ENCODE measurements around the gene NEDD8.

Gene NEDD8

DNA sequence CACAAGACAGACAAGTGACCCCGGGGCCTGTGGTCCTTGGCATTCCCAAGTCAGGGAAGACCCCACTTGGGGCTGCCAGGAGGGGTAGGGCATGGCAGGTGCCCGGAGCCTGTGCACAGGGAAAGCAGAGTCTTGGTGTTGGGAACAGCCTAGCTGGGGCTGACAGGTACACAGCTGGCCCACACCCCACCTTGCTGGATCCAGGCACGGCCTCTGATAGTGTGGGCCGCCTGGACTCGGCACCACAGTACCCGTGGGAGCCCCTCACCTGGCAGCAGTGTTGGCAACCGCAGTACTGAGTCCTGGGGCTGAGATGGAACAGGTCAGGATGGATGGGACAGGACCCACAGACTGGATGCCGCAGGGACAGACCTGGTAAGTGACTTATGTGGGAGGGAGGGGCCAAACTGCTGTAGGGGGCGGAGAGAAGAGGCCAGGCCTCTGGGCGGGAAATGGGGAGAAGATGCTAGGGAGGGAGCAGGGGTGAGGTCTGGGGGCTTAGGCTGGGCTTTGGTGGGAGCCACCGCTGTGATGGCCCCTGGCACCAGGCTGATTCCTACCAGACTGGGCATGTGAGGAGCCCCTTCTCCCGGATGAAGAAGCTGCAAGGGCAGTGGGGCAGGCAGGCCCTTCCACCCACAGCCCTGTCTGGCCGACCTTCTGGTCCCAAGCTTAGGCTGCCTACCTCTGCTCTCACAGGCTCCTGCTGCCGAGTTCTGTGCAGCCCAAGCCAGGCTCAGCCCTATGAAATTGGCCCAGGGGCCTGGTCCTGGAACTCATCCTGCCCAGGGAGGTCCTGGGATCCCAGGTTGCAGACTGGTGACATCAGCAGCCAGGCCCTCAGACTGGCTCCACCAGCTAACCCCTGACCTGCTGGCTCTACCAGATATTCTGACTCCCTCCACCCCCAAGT, 30.9 kb upstream of the NEDD8 start, which contains the start of gene TGM1:
Gene TGM1 (minus strand): TSS at position 357 of the 913 bp plus-strand sequence. CDS start 825 bp downstream, outside the sequence.
- DNase-seq: no peak

DNA sequence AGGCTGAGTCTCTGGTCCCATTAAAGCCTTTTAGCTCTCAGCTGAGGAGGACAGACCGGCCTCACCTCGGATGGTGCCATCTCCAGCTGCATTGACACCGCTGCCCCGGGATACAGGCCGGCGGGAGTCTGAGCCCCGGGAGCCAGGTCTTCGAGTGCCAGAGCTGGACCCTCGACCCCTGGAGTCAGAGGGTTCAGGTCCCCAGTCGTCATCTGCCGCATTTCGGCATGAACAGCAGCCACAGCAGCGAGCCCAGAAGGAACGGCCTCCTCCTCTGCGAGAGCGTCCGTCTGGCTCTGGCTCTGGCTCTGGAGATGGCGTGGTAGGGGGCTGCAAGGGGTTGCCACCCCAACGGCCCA, 29.8 kb upstream of the NEDD8 start:
- no peak for DNase-seq

DNA sequence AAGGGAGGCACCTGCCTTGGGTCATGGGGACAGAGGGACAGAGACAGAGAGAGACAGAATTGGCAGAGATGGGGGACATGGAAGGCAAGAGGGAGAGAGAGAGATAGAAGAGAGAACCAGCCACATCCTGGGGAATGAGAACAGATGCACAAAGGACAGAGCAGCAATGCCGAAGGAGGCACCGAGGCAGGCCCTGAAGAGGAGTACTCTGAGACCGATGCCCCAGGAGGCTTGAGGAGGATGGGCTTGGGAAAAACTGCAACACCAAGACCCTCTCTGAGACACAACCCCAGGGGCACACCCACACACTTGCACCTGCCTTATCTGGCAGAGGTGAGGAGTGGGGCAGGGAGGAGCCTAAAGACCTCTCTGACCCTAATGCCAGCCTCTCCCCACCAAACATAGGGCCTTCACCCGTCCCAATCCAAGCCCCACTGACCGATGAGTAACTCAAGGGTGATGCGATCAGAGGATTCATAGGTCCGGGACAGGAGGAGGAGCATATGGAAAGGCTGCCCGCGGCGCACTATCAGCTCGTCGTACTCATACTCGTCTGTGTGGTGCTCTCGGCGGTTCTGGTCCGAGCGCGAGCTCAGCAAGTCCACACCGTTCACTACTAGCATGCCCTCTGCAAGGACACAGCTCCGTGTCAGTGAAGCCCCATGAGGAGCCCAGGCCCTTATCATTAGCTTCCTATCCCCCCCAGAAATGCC, 29.2 kb upstream of the NEDD8 start:
- DNase-seq: no peak

DNA sequence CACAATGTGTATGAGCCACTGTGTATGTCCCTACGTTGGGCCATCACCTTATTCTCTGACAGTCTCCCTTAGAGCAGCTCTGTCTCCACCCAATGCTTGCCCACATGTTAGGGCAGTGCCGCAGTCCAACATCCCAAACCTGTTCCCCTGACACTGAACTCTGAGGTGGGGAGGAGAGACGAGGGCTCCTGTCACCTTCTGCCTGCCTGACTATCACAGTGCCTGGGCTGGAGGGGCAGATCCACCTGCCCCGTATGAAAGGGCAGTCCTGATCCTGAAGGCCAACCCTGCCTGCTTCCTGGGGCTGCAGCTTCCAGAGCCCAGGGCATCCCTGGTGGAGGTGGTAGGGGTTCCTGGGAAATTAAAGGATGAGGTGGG, 28.6 kb upstream of the NEDD8 start:
- no peak for DNase-seq

DNA sequence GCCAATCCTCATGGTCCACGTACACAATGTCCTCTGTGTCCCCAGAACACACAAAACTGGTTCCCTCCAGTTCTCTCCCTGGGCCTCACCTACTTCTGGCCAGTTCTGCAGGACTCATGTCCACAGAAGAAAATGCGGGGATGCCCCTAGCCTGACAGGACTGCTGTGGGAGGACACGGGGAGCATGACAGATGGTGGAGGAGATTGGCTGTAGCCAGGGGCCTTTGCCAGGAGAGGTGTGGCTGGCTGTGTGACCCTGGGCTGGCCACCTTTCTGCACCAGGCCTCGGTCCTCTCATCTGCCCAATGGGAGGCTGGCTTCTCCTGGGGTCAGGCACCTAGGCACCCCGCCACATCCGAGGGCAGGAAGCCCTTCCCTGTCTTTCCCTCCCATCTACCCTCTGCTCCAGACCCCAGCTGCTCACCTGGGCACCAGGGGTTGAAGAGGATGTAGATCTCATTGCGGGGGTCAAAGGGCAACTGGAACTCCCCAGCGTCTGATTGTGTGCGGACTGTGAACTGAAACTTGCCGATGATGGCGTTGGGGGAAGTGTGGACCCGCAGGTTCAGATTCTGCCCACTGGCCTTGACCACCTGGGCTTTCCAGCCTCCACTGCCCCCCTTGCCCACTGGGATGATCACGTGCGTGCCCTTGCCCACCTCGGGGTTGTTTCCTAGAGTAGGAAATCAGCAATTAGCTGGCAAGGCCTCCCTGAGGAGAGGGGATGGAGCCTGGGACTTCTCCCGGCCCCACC, 28.0 kb upstream of the NEDD8 start:
- DNase-seq: no peak

DNA sequence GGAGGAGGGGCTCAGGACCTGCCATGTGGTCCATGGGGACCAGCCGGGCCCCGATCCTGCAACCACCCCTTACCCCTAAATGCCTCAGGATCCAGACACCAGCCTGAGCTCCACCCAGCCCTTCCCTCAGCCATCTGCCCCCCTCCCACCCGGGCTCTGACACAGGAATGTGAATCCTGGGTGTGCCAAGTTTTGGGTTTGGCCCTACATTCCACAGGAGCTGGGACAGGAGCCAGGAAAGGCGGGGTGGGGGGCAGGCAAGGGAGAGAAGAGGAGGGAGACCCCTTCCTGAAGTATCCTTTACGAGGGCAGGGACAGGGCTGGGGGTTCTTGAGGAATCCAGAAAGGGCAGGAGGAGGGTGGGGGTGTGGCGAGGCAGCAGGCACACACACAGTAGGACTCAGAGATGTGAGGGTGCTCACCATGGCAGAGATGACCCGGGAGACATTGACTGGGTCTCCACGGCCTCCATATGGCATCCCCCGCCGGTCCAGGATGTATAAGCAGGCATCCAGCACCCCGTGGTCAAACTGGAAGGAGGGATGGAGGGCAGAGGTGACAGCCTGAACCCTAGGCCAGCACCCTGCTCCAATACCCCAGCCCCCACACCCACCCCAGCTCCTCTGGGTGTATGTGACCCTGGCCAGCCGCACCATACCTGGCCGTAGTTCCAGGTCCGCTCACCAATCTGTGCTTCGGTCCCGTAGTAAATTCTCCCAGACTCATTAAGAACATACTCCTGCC, 27.3 kb upstream of the NEDD8 start:
- DNase-seq: no peak

DNA sequence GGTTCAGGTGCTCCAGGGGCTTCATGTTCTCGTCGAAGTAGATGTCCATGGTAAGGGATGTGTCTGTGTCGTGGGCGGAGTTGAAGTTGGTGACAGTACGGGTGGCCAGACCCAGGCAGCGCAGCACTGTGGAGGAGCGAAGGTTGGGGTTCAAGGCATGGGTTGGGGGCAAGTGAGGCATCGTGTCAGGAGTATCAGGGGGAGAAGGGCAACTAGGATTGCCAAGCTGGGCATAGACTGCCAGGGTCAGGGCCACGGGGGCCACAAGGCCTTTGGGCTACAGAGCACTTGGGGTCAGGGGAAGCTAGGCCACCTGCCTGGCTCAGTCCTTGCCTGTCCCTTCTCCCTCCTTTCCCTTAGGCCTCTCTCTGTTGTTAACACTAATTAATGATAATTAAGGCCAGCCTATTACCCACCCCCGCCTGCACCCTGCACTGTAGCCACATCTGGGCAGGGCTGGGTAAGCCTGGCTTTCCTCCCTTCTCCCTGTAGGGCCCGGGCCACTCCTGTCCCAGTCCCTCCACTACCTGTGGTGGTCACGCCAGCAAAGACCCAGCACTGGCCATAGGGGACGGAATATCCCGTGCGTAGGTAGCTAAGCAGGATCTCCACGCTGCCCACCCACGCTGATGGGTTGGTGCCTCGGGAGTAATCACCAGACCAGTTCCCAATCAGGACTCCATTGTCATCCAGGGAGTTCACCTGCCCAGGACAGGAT, 26.5 kb upstream of the NEDD8 start:
- DNase-seq: no peak

DNA sequence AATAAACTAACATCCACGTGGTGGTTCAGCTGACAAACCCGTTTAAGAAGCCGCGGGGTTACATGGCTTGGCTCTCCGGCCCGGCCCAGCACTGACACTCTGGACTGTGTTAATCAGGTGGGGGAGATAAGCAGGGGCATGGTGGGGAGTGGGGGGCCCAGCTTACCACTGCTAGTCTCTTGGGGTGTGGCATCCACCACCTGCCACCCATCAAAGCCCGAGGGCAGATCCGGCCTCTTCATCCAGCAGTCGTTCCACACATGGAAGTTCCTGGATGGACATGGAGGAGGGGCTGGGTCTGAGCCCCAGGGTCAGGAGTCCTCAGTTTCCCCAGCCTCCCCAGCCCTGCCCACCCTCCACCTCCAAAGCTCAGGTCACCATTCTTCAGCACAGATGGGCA, 26.0 kb upstream of the NEDD8 start:
- DNase-seq: no peak

DNA sequence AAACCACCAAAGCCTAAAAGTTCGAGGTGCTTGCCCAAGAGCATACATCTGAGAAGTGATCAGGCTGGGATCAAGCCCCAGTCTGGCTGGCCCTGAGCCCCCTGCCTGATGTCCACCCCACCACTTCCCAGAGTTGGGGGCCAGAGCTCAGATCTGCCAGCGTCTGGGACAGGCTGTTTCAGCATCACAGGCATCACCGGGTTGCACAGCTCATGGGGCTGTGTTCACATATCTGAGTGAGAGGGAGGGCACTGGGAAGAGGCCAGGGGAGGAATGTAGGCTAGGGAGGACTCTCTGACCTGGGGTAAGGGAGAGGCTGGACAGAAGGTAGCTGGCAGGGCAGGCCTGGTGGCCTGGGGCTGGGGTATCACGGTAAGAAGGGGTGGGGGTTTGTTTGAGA, 24.8 kb upstream of the NEDD8 start:
- no peak for DNase-seq

DNA sequence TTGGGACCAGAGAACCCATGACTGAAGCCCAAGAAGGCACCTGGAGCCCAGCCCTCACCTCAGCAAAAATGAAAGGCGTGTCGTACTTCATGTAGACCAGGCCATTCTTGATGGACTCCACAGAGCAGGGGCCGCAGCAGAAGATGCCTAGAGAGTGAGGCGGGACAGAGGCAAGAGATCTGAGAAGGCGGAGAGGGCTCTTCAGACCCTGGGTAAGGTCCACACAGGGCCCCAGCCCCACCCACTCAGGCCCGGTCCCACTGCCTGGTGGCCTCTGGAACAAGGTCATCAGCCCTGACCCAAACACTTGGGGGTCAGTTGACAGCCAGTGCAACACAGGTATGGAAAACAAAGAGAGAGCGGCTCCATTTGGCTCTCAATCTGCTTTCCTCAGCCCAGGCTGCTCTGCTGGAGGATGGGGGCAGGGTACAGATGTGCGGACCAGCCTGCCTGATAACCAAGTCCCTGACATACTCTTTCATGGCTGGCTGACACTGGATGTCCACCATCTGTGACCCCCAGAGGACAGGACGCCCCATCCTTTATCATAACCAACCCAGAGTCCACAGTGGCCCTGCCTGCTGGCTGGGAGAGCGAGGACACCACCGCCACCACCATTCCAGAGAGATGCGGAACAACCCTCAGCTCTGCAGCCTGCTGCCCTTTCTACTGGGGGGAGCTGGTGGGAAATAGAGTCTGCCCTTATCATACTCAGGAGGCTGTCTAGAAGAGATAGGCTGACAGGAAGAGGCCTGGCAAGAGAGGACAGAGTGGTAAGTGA, 24.0 kb upstream of the NEDD8 start:
- no peak for DNase-seq

DNA sequence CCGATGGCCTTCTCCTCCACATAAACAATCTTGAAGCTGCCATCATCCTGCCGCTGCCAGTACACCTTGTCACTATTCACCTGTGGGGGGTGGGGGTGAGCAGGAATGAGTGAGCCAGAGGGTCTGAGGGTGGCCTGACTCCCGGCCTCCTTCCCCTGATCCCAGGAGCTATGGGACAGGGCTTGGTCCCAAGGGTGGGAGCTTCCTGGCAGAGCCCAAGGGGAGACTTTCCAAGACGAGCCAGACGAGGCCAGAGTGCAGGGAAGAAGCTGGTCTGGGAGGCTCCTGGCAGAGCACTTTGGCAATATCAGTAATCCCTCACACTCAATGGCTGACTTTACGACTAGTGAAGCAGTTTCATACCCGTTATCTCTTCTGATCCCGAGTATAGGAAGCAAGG, 23.3 kb upstream of the NEDD8 start:
- DNase-seq: no peak

DNA sequence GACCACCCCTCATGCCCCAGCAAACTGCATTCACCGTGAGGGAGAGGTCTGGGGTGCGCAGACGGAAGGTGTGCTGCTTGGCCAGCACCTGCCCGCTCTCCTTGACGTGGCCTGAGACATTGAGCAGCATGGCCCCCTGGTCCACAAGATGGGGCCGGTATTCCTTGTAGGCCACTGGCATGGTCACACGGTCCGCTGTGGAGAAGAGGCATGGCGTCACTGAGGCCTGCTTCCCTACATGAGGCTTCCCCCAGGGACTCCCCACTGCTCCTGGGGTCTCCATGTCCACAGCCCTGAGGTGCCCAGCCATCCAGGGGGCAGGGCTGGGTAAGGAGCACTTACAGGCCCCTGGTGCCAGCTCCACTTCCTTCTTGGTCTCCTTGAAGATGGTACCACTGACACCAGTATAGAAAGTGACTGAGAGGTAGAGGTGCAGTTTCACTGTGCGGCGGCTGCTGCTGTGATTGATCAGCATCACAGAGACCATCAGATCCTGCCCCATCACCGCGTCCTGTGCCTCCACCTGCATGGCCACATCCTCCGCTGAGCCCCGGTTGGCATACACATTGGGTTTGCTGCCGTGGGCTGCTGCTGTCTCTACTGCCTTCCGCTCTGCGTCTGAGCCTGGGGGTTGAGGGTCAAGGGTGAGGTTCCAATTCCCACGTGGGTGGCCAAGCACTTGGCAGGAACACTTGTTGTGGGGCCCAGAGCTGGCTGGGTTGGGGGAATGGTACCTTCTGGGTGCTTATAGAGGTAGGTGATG, 22.6 kb upstream of the NEDD8 start:
- DNase-seq: no peak

DNA sequence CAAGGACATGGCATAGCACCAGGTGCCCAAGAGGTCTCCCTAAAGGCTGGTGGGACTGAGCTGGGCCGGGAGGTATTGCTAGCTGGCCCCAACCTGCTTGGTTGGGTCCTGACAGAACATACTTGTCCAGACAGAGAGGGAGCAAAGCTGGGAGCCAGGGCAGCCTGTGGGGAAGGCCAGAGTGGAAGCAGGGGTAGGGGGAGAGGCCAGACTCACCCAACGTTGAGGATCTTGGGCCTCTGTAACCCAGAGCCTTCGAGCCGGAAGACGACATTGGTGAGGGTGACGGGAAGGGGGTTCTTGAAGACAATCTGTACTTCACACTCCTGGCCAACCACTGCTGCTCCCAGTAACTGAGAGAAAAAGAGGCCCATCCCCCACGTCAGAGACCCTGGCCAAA, 21.8 kb upstream of the NEDD8 start:
- no peak for DNase-seq

DNA sequence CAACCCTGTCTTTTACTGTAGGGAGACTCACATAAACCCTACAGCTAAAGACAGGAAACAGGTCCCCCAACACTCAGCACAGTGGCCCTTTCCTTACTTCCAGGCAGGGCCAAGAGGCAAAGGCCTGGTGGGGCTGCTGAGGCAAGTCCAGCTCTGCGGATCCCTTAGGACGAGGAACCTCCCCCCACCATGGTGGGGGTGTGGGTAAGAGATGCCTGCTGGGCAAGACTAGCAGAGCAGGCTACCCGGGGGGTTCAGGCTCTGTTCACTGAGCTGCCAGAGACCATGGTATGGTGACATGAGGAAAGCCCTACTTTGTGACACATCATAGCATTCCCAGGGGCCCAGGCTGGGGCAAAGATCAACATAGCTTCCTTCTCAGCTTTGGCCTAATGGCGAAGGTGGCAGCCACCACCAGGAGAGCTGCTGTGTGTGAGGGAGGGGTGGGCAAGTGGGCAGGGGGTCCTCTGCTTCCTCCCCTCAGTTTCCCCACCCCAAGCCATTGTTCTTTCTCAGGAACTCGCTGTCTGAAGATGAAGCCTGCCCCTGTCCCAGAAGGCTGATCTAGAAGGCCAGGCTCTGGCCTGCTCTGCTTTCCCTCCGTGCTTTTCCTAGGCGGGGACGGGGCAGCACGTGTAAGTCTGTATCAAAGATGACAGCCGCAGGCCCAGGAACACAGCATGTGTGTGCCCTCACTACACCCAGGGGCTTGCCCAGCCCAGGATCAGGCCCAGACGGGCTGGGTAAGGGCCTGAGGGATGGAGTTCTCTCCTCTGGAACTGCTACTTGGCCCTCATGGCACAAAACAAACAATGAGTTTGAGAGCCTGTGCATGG, 20.3 kb upstream of the NEDD8 start:
- DNase-seq: no peak

DNA sequence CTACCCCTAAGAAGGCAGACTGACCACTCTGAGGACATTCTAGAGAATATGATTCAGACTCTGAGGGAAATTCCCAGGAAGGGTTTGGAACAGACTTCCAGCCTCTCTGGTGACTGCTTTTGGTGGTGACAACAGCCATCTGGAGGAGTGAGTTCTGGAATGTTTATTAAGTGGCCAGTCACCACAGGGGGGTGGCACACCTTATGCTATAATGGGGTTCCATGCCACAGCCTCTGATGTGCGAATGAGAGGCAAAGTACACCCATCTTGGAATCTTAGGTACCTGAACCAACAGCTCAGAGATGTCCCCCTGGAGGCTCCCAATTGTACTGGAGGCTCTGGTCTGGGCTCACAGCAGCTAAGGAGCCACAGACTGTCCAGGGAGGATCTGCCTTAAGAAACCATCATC, 19.7 kb upstream of the NEDD8 start:
- DNase-seq: no peak

DNA sequence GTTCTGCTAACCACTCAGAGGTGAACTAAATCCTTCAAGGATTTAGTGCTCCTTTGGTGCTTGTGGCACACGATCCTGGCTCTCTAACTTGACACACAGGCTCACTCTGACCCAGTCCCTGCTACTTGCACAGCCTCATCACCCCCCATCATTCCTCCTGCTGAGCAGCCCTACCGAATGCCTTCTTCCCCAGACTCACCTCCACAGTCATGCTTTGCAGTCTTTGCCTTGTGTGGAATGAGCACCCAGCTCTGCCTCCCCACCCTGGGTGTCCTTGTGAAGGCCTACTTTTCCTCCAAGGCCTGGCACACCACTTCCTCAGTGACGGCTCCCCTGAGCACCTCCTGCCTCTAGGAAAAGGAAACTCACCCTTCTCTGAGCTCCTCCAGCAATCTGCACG, 18.2 kb upstream of the NEDD8 start:
- DNase-seq: no peak

DNA sequence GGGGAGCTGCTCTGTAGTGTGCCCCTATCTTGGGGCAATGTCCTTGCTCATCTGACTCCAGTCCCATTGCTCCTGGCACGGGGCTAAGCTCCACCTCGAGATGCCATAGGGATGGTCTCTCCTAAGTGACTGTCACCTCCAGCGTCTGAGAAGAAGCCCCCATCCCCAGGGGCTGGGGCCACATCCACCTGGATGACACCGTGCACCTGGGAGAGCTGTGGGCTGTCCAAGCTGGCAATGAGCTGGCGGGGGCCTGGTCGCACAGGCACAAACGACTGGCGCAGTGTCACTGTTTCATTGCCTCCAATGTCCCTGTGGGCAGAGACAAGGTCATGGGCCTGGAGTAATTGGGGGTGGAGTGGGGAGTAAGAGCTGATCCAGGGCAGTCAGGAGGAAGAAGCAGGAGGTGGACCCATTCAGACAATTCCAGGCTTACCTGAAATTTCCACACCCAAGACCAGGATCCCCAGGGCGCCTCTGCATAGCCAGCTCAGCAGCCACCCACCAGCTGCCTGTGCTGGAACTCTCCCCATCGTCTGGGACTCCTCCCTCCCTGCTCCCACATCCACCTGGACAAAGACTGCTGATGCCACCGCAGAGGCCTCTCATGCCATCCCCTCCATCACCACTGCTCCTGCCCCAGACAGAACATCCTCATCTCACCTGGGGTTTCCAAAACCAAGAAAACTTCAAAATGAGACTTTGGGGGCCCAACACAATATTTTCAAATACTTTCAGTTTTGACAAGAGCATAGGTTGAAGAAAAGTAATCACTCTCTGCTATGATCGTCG, 17.3 kb upstream of the NEDD8 start:
- no peak for DNase-seq

DNA sequence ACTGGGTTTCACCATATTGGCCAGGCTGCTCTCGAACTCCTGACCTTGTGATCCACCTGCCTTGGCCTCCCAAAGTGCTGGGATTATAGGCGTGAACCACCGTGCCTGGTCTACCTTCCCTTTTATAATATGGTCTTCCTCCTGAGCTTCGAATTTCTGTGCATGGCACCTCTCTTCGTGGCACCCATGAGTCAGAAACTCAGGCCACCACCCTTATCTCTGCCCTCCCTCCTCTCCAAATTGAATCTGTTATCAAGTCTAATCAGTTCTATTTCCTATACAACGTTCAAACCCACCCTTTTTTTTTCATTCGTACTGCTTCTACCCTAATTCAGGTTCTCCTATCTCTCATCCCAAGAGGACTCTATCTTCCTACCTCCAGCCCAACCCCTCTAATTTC, 15.3 kb upstream of the NEDD8 start:
- no peak for DNase-seq

DNA sequence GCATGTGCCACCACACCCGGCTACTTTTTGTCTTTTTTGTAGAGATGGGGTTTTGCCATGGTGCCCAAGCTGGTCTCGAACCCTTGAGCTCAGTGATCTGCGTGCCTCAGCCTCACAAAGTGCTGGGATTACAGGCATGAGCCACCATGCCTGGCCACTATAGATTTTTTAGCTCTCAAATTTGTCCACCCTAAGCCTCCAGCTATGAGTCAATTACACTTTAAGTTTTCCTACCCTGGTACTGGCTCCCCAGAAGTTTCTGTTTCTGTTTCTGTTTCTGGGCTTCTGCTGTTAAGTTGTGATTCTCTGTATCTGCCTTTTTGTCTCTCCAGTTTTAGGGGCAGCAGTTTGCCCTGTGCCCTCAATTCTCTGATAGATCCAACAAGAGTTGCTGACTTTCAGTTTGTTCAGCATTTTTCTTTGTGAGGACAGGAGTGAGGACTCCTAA, 14.6 kb upstream of the NEDD8 start:
- DNase-seq: no peak

All from activated CD8-positive, alpha-beta memory T cell treated with anti-CD3 and anti-CD28 coated beads for 24 hours (primary cell).